ENCODE results near the gene CXorf58. TPM values are rescaled to one million over a fixed set of nuclear protein-coding genes. Genes with fewer than 3 reads are reported as not detected.
A peak's percentile ranks its signal among the peaks of the same experiment; 100 is the strongest.

Gene CXorf58
- total and polyA plus RNA-seq, 9 of the 15 experiments (the other 6 are each of a cell fraction or from before 2014, with no cell fraction given): 0.10 to 0.27 (median 0.16) TPM; not detected in 3

- TF ChIP-seq PCBP2 (IDR thresholded peaks at IDR 0.05; ENCODE audit: low read depth, low read length, poor library complexity, severe bottlenecking) (no peak), SLC30A9 (CRISPR knock-in tag; IDR thresholded peaks at IDR 0.05) (no peak), AFF4 (CRISPR knock-in tag; IDR thresholded peaks at IDR 0.05) (peak; percentile 22; the same call in 1 of the 2 replicates), SRSF3 (IDR thresholded peaks at IDR 0.05; ENCODE audit: insufficient read depth, low read length) (no peak), MTF1 (CRISPR knock-in tag; IDR thresholded peaks at IDR 0.05; ENCODE audit: borderline replicate concordance) (no peak), NFYB (IDR thresholded peaks at IDR 0.05; ENCODE audit: extremely low read depth, insufficient read length) (no peak), IRF2 (CRISPR knock-in tag; IDR thresholded peaks at IDR 0.05) (no peak), ZBTB7A (IDR thresholded peaks at IDR 0.05; ENCODE audit: borderline replicate concordance, control insufficient read depth, low read depth, low read length) (no peak)
- TF ChIP-seq, protein P1, sequence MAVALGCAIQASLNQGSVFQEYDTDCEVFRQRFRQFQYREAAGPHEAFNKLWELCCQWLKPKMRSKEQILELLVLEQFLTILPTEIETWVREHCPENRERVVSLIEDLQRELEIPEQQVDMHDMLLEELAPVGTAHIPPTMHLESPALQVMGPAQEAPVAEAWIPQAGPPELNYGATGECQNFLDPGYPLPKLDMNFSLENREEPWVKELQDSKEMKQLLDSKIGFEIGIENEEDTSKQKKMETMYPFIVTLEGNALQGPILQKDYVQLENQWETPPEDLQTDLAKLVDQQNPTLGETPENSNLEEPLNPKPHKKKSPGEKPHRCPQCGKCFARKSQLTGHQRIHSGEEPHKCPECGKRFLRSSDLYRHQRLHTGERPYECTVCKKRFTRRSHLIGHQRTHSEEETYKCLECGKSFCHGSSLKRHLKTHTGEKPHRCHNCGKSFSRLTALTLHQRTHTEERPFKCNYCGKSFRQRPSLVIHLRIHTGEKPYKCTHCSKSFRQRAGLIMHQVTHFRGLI (CRISPR knock-in tag; IDR thresholded peaks at IDR 0.05): no peak
- TF ChIP-seq, protein P2, sequence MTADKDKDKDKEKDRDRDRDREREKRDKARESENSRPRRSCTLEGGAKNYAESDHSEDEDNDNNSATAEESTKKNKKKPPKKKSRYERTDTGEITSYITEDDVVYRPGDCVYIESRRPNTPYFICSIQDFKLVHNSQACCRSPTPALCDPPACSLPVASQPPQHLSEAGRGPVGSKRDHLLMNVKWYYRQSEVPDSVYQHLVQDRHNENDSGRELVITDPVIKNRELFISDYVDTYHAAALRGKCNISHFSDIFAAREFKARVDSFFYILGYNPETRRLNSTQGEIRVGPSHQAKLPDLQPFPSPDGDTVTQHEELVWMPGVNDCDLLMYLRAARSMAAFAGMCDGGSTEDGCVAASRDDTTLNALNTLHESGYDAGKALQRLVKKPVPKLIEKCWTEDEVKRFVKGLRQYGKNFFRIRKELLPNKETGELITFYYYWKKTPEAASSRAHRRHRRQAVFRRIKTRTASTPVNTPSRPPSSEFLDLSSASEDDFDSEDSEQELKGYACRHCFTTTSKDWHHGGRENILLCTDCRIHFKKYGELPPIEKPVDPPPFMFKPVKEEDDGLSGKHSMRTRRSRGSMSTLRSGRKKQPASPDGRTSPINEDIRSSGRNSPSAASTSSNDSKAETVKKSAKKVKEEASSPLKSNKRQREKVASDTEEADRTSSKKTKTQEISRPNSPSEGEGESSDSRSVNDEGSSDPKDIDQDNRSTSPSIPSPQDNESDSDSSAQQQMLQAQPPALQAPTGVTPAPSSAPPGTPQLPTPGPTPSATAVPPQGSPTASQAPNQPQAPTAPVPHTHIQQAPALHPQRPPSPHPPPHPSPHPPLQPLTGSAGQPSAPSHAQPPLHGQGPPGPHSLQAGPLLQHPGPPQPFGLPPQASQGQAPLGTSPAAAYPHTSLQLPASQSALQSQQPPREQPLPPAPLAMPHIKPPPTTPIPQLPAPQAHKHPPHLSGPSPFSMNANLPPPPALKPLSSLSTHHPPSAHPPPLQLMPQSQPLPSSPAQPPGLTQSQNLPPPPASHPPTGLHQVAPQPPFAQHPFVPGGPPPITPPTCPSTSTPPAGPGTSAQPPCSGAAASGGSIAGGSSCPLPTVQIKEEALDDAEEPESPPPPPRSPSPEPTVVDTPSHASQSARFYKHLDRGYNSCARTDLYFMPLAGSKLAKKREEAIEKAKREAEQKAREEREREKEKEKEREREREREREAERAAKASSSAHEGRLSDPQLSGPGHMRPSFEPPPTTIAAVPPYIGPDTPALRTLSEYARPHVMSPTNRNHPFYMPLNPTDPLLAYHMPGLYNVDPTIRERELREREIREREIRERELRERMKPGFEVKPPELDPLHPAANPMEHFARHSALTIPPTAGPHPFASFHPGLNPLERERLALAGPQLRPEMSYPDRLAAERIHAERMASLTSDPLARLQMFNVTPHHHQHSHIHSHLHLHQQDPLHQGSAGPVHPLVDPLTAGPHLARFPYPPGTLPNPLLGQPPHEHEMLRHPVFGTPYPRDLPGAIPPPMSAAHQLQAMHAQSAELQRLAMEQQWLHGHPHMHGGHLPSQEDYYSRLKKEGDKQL (CRISPR knock-in tag; IDR thresholded peaks at IDR 0.05; ENCODE audit: borderline replicate concordance): no peak
These were observed 45.4 kb downstream of the CXorf58 start (continued) for GRCh38 chrX:23952984-23953907.
